Astrocyte of the cerebellum (primary cell): ENCODE data around the gene LAIR1.

ENCODE experiments used
- DNase-seq: peaks from one replicate; pipeline ENCODE4 v3.0.0-alpha.2; 2011; ENCODE audit warnings: low read depth
- H3K4me3 ChIP-seq: 2 replicates; pipeline ENCODE4 v1.5.1; 2011; ENCODE audit warnings: mild to moderate bottlenecking, low read depth, low read length, moderate library complexity
- CTCF ChIP-seq: IDR thresholded peaks from 2 replicates; pipeline ENCODE4 v1.5.1; 2012; ENCODE audit warnings: low read length, low read depth, moderate library complexity, mild to moderate bottlenecking; ENCODE audit errors: missing control alignments
- in situ Hi-C: cut with HindIII; loops from 2 replicates; pipeline ENCODE4 v1.10.0; 2017; ENCODE audit warnings: low sequenced_read_pairs

LAIR1 gene

GRCh38 chr19:54339646-54340358 is 24.9 kb downstream of the LAIR1 start:
- no peak overlapping the region for H3K4me3 ChIP-seq
- no peak for DNase-seq
- no peak for TF ChIP-seq CTCF
- in situ Hi-C loops = no loop called here

GRCh38 chr19:54338521-54338920 is 26.2 kb downstream of the LAIR1 start:
- in situ Hi-C loops = no loop called here
- no peak for TF ChIP-seq CTCF
- DNase-seq = no peak
- H3K4me3 ChIP-seq = no peak overlapping the region

- no peak overlapping the region for H3K4me3 ChIP-seq
- no peak for DNase-seq
- in situ Hi-C loops = no loop called here
- TF ChIP-seq CTCF = no peak
These were observed 26.9 kb downstream of the LAIR1 start for GRCh38 chr19:54337858-54338230.

GRCh38 chr19:54336893-54337857 is 27.6 kb downstream of the LAIR1 start:
- TF ChIP-seq CTCF = no peak
- in situ Hi-C loops = no loop called here
- no peak for DNase-seq
- H3K4me3 ChIP-seq = no peak overlapping the region

- in situ Hi-C loops = no loop called here
- no peak for TF ChIP-seq CTCF
- H3K4me3 ChIP-seq = no peak overlapping the region
- DNase-seq = no peak
These were observed 28.5 kb downstream of the LAIR1 start for GRCh38 chr19:54335979-54336892.

GRCh38 chr19:54335164-54335563 is 29.6 kb downstream of the LAIR1 start:
- H3K4me3 ChIP-seq = no peak overlapping the region
- in situ Hi-C loops = no loop called here
- DNase-seq = no peak
- TF ChIP-seq CTCF = no peak
